WERI-Rb-1 (cell line): Measurements from ENCODE around the gene GRM5.

Experiments
- DNase-seq: peaks from one replicate; pipeline ENCODE4 v3.0.0-alpha.2; 2020
- H3K27ac ChIP-seq: fragments of 250-450 bp; sonication (Bioruptor Pico); 2 replicates; pipeline ENCODE4 v1.5.1; 2020; ENCODE audit warnings: mild to moderate bottlenecking, moderate library complexity
- H3K27me3 ChIP-seq: fragments of 250-450 bp; sonication (Bioruptor Pico); 2 replicates; pipeline ENCODE4 v1.5.1; 2021; ENCODE audit warnings: mild to moderate bottlenecking, low read depth, moderate library complexity; ENCODE audit not compliant: insufficient read depth, severe bottlenecking
- H3K36me3 ChIP-seq: fragments of 250-450 bp; sonication (Bioruptor Pico); 2 replicates; pipeline ENCODE4 v1.5.1; 2020; ENCODE audit warnings: mild to moderate bottlenecking, moderate library complexity
- H3K4me3 ChIP-seq: 2 replicates; pipeline ENCODE4 v1.5.1; 2011; ENCODE audit warnings: low read depth, mild to moderate bottlenecking, control low read depth, low read length
- H3K9me3 ChIP-seq: fragments of 250-450 bp; sonication (Bioruptor Pico); 2 replicates; pipeline ENCODE4 v1.5.1; 2021; ENCODE audit warnings: mild to moderate bottlenecking, moderate library complexity; ENCODE audit not compliant: severe bottlenecking
- CTCF ChIP-seq: IDR thresholded peaks from 2 replicates; pipeline ENCODE4 v1.5.1; 2011; ENCODE audit warnings: low read depth, mild to moderate bottlenecking, control low read depth, inconsistent platforms, low read length

GRM5 gene

GRCh38 chr11:88508418-88508758, 557.4 kb downstream of the GRM5 start:
- H3K36me3 ChIP-seq: no peaks in the 10 kb centered on the region
- H3K9me3 ChIP-seq: no peaks in the 10 kb centered on the region
- TF ChIP-seq CTCF: no peak
- no peak overlapping the region for H3K4me3 ChIP-seq
- no peak for DNase-seq
- H3K27me3 ChIP-seq: no peaks in the 10 kb centered on the region
- no peak overlapping the region for H3K27ac ChIP-seq

- no peak overlapping the region for H3K4me3 ChIP-seq
- H3K27ac ChIP-seq: no peak overlapping the region
- H3K36me3 ChIP-seq: no peaks in the 10 kb centered on the region
- no peak for DNase-seq
- no peak for TF ChIP-seq CTCF
- no peaks in the 10 kb centered on the region for H3K9me3 ChIP-seq
- no peaks in the 10 kb centered on the region for H3K27me3 ChIP-seq
Observed at GRCh38 chr11:88507771-88508417, 557.9 kb downstream of the GRM5 start.

GRCh38 chr11:88501541-88501940, 564.2 kb downstream of the GRM5 start:
- TF ChIP-seq CTCF: no peak

GRCh38 chr11:88495836-88496235, 569.9 kb downstream of the GRM5 start:
- Histone ChIP-seq H3K9me3 (no peaks in the 10 kb centered on the region), H3K36me3 (no peaks in the 10 kb centered on the region), H3K27ac (no peak overlapping the region), H3K4me3 (no peak overlapping the region), H3K27me3 (no peaks in the 10 kb centered on the region)
- no peak for DNase-seq
- TF ChIP-seq CTCF: no peak

More at GRCh38 chr11:88501541-88501940, 564.2 kb downstream of the GRM5 start:
- Histone ChIP-seq H3K4me3 (no peak overlapping the region), H3K36me3 (no peaks in the 10 kb centered on the region), H3K9me3 (no peaks in the 10 kb centered on the region), H3K27me3 (no peaks in the 10 kb centered on the region), H3K27ac (no peak overlapping the region)
- DNase-seq: no peak

- H3K4me3 ChIP-seq: no peak overlapping the region
- H3K27me3 ChIP-seq: no peaks in the 10 kb centered on the region
- no peaks in the 10 kb centered on the region for H3K36me3 ChIP-seq
- H3K9me3 ChIP-seq: no peaks in the 10 kb centered on the region
- H3K27ac ChIP-seq: no peak overlapping the region
- no peak for TF ChIP-seq CTCF
- no peak for DNase-seq
Observed at GRCh38 chr11:88494848-88495247, 570.9 kb downstream of the GRM5 start.

- TF ChIP-seq CTCF: no peak
- no peak for DNase-seq
- Histone ChIP-seq H3K27me3 (no peaks in the 10 kb centered on the region), H3K27ac (no peak overlapping the region), H3K9me3 (no peaks in the 10 kb centered on the region), H3K4me3 (no peak overlapping the region), H3K36me3 (no peaks in the 10 kb centered on the region)
Observed at GRCh38 chr11:88491674-88492073, 574.1 kb downstream of the GRM5 start.
